HL-60 (cell line): ENCODE data around the gene PCGF2.

Experiments
- TF ChIP-seq, protein P1 (sequence below): IDR thresholded peaks from 2 replicates; pipeline ENCODE4 v1.6.1; 2012; ENCODE audit warnings: low read depth; ENCODE audit not compliant: insufficient replicate concordance
- TF ChIP-seq, protein P2 (sequence below): IDR thresholded peaks from one replicate; pipeline ENCODE4 v1.5.1; 2011; ENCODE audit warnings: low read length, control low read depth, inconsistent platforms; ENCODE audit not compliant: insufficient read depth

DNA sequence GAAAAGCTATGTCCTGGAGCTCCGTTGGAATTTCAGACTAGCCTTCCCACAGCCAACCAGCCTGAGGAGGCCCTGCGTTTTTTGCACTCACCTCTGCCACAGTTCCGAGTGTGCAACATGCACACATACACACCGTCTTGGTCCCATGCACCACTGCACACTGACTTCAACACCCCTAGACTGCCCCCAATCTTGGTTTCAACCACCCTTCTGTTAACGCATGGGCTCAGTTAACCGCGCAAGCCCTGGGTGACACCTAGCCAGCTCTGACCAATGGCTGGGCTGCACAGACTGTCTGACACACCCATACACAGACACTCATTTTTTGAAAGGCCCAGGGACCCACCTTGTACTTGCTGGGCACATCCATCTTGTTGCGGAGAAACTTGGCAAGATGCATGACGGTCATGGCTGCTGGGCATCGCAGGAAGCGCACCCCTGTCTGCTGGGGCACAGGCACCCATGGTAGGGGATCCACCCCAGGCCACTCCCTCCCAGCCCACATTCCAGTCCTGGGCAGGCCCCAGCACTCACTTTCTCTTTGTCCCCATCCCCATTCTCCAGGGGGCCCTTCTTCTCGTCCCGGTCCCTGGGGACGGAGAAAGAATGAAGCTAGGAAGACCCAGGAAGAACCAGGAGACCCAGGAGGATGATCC lies 10.0 kb downstream of the PCGF2 start:
- TF ChIP-seq, protein P1, sequence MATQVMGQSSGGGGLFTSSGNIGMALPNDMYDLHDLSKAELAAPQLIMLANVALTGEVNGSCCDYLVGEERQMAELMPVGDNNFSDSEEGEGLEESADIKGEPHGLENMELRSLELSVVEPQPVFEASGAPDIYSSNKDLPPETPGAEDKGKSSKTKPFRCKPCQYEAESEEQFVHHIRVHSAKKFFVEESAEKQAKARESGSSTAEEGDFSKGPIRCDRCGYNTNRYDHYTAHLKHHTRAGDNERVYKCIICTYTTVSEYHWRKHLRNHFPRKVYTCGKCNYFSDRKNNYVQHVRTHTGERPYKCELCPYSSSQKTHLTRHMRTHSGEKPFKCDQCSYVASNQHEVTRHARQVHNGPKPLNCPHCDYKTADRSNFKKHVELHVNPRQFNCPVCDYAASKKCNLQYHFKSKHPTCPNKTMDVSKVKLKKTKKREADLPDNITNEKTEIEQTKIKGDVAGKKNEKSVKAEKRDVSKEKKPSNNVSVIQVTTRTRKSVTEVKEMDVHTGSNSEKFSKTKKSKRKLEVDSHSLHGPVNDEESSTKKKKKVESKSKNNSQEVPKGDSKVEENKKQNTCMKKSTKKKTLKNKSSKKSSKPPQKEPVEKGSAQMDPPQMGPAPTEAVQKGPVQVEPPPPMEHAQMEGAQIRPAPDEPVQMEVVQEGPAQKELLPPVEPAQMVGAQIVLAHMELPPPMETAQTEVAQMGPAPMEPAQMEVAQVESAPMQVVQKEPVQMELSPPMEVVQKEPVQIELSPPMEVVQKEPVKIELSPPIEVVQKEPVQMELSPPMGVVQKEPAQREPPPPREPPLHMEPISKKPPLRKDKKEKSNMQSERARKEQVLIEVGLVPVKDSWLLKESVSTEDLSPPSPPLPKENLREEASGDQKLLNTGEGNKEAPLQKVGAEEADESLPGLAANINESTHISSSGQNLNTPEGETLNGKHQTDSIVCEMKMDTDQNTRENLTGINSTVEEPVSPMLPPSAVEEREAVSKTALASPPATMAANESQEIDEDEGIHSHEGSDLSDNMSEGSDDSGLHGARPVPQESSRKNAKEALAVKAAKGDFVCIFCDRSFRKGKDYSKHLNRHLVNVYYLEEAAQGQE, result no peak
- TF ChIP-seq, protein P2, sequence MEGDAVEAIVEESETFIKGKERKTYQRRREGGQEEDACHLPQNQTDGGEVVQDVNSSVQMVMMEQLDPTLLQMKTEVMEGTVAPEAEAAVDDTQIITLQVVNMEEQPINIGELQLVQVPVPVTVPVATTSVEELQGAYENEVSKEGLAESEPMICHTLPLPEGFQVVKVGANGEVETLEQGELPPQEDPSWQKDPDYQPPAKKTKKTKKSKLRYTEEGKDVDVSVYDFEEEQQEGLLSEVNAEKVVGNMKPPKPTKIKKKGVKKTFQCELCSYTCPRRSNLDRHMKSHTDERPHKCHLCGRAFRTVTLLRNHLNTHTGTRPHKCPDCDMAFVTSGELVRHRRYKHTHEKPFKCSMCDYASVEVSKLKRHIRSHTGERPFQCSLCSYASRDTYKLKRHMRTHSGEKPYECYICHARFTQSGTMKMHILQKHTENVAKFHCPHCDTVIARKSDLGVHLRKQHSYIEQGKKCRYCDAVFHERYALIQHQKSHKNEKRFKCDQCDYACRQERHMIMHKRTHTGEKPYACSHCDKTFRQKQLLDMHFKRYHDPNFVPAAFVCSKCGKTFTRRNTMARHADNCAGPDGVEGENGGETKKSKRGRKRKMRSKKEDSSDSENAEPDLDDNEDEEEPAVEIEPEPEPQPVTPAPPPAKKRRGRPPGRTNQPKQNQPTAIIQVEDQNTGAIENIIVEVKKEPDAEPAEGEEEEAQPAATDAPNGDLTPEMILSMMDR, result no peak
